COLO668 (cell line): ENCODE data around the gene CBX2.
"Not testable (repeated sequence)": the region's sequence is repeated elsewhere in the genome, so short reads cannot be mapped to it uniquely, and the experiment has no call there.

Source experiments
- DNase-seq: peaks from one replicate; lab custom pipeline; 2025; ENCODE audit not compliant: unreplicated experiment; lab: John Stamatoyannopoulos, UW

Gene CBX2

GRCh38 chr17:79742951-79743476, 34.9 kb upstream of the CBX2 start:
- DNase-seq, result peak; percentile 3

GRCh38 chr17:79743614-79744013, 34.3 kb upstream of the CBX2 start:
- no peak for DNase-seq

- no peak for DNase-seq
These were observed 32.3 kb upstream of the CBX2 start for GRCh38 chr17:79745641-79746105.

GRCh38 chr17:79746889-79747507, 30.9 kb upstream of the CBX2 start:
- DNase-seq, result peak; percentile 26

- DNase-seq, result peak; percentile 42
These were observed 30.2 kb upstream of the CBX2 start for GRCh38 chr17:79747508-79748294.

- no peak for DNase-seq
These were observed 29.5 kb upstream of the CBX2 start for GRCh38 chr17:79748295-79749099.

GRCh38 chr17:79749156-79749815, 28.7 kb upstream of the CBX2 start:
- DNase-seq, result no peak

- DNase-seq, result no peak
These were observed 28.0 kb upstream of the CBX2 start for GRCh38 chr17:79749958-79750357.

- DNase-seq, result peak; percentile 3
These were observed 27.1 kb upstream of the CBX2 start for GRCh38 chr17:79750650-79751545.

- DNase-seq, result no peak
These were observed 25.8 kb upstream of the CBX2 start for GRCh38 chr17:79752175-79752574.

- no peak for DNase-seq
These were observed 23.6 kb upstream of the CBX2 start for GRCh38 chr17:79754370-79754769.

- DNase-seq, result not testable (repeated sequence)
These were observed 23.0 kb upstream of the CBX2 start for GRCh38 chr17:79754903-79755302.

GRCh38 chr17:79755591-79755990, 22.4 kb upstream of the CBX2 start:
- peak; percentile 30 for DNase-seq

- no peak for DNase-seq
These were observed 20.7 kb upstream of the CBX2 start for GRCh38 chr17:79757140-79757745.

GRCh38 chr17:79758271-79758670, 19.7 kb upstream of the CBX2 start:
- DNase-seq, result no peak

GRCh38 chr17:79760197-79760906, 17.6 kb upstream of the CBX2 start:
- no peak for DNase-seq

- DNase-seq, result no peak
These were observed 15.9 kb upstream of the CBX2 start for GRCh38 chr17:79761894-79762589.

- DNase-seq, result no peak
These were observed 12.2 kb upstream of the CBX2 start for GRCh38 chr17:79765708-79766107.
